ENCODE results near the gene WNK2. TPM values are rescaled to one million over a fixed set of nuclear protein-coding genes. Genes with fewer than 3 reads are reported as not detected.

The WNK2 gene
- total RNA-seq, 2 donors from 2014 or later, result 174 to 175 TPM

DNA sequence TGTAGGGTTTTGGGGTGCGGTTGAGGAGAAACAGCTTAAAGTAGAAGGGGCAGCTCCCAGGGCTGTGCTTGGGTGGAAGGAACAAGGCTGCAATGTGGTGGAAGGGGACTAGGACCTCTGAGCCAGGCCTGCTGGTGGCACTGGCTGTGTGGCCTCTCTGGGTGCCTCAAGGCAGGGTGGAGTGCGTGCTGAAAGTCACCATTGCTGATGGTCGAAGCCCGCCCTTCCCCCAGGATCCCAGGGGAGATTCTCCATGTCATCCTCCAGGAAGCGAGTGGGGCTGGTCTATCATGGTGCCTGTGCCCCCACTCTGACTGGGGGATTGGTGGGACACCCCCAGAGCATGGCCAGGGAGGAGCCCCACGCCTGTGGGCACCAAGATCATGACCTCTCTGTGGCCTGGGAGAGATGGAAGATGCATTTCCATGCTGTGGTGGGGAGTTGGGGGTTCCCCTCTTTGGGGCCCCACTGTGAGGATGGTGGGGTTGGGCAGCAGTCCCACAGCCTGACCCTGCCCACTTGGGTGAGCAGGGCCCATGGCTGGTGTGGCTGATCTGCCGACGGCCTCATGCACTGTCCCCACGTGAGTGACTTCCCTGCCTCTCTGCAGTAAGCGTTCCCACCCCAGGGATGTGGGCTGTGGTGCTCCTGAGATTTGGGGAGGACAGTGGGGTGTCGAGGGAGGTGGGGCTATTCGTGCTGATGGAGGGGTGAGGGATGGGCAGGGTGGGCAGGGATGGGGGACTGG is 25.8 kb downstream of the WNK2 start:
- ATAC-seq (no peak), DNase-seq (no peak)
- intact Hi-C loops (cut with DNase I), result no loop called here

DNA sequence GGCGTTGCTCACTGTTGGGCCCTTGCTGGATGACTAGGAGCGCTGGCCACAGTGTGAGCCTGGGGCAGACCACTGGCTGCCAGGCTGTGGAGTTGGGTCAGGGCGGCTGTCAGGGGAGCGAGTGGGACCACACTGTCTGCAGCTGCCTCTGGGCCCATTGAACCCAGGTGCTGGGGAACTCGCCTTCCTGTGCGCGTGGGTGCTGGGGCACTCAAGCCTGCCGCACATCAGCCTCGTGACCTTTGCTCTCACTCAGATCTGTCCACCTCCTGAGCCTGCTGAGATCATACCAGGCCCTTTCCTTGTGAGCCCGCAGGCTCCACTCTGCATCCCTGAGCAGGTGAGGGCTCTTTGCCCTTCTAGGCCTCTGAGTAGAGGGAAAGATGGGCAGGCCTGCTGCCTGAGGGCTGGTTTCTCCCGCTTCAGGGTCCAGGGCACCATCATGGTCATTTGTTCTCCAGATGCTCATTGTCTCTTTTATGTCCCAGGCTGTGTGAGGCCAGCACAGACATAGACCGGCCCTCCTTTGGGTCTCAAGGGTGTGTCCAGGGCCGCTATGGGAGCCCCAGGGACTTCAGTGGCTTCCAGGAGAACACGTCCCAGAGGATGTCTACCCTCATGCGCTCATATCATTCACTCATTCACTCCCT is 26.5 kb downstream of the WNK2 start:
- ATAC-seq (no peak), DNase-seq (no peak)
- intact Hi-C loops (cut with DNase I), result no loop called here

DNA sequence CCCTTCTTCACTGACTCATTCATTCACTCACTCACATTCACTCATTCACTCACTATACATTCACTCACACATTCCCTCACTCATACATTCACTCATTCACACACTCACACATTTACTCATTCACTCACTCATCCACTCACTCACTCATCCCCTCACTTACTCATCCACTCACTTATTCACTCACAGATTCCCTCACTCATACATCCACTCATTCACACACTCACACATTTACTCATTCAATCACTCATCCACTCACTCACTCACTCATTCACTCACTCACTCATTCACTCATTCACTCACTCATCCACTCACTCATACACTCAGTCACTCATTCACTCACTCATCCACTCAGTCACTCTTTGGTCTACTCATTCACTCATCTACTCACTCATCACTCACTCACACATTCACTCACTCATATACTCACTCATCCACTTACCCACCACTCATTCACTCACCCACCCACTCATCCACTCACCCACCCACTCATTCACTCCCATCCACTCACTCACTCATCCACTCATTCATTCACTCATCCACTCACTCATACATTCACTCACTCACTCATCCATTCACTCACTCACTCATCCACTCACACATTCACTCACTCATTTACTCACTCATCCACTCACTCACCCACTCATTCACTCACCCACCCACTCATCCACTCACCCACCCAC is 27.2 kb downstream of the WNK2 start:
- intact Hi-C loops (cut with DNase I), result no loop called here
- no peak for ATAC-seq
- no peak for DNase-seq

DNA sequence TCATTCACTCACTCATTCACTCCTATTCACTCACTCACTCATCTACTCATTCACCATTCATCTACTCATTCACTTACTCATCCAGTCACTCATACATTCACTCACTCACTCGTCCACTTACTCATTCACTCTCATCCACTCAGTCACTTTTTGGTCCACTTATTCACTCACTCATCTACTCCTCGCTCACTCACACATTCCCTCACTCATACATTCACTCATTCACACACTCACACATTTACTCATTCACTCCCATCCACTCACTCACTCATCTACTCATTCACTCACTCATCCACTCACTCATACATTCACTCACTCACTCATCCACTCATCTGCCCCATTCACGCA is 27.7 kb downstream of the WNK2 start:
- no peak for DNase-seq

DNA sequence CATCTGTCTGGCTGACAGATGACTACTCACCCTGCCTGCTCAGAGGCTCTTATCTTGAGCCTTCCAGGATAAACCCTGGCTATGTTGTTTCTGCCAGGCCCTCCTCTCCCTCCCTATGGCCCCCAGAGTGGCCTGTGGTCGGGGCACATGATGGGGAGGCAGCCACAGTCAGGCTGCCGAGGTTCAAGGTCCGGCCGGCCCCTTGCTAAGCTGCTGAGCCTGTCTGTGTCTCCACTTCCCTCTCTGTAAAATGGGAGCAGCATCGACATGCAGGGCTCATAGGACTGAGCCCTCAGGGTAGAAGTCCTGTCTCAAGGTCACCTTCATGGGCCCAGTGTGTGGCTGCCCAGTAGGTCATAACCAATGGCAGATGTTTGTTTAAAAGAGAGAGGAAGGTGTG is 28.5 kb downstream of the WNK2 start:
- intact Hi-C loops (cut with DNase I), result no loop called here
- DNase-seq, result no peak
- ATAC-seq, result no peak

More for the DNA sequence above, 27.7 kb downstream of the WNK2 start:
- intact Hi-C loops (cut with DNase I), result no loop called here
- ATAC-seq, result no peak

DNA sequence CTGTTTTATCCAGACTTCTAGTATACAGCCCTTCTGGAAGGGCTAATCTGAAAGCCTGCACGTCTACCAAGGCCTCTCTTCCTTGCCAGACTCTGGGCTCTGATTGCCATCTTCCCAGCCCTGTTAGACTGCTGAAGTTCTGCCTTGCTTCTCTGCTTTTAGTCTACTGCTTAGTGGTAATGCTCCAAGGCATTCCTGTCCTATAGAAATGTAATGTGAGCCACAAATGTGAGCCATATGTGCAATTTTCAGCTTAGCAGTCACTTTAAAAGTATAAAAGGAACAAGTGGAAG is 32.1 kb downstream of the WNK2 start:
- no peak for ATAC-seq
- no peak for DNase-seq
- intact Hi-C loops (cut with DNase I), result no loop called here

DNA sequence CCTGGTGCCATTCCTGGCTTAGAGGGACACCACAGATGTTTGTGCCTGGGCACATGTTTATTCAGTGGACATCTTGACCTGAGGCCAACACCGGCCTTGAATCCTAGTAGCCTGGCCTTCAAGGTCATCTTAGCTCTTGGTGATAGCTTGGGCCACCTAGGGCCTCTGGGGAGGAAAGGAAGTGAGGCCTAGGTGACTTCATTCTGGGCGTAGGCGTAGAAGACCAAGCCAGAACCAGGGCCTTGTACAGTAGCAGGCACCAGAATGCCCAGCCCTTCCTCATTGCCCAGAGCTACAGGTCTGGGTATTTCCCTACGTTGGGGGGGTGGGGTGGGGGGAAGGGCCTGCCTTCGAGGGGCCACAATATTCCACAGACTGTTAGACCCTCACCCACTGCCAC is 33.8 kb downstream of the WNK2 start:
- no peak for ATAC-seq
- intact Hi-C loops (cut with DNase I), result no loop called here
- peak; percentile 11 for DNase-seq

DNA sequence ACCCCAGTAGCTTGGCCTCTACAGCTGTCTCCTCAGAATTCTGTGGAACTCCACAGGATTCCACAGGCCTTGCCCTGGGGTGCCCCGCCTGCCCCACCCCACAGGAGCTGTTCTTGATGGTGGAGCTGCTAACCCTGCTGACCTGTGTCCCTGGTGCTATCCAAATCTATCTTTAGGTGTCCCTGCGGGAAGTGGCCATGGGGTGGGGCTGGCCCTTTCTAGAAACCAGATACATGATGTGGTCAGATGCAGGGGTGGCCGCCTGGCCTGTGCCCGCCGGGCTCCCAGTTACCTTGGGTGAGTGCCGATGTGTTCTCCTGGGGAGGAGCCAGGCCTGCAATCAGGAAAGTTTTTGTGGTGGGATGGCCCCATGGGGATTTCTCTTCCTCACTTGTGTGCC is 34.2 kb downstream of the WNK2 start:
- ATAC-seq (peak; percentile 72 to 74), DNase-seq (peak; percentile 64)
- intact Hi-C loops (cut with DNase I), result no loop called here

DNA sequence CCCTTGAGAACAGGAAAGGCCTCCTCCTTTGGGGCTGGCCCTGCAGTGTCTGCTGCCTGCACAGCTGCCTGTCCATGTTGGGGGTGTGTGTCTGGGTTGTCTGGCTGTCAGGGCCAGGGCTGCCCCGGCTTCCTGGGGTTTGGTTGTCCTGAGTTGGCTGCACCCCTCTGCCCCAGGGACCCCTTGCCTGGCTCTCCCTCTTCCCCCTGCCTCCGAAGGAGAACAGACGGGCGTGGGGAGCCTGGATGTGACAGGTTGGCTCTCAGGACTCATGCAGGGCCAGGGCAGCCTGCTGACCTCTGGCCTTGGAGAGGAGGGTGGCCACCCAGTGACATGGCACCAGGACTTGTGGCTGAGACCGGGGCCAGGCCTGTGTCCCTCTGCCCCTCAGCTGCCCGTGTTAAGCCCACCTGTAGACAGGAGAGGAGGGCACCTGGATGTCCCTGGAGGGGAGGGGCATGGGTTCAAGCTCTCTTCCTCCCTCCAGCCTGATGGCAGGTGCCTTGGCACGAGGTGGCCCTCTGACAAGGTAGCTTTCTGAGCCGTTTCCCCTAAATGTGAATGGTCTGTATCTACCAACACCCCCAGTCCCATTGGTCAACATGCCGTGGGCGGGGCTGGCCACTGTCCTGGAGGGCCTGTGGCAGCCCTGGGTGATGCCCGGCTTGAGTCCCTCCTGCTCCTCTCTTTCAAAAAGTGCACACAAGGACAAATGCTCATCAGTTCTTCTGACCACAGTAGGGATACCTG is 34.9 kb downstream of the WNK2 start:
- no peak for ATAC-seq
- DNase-seq, result peak; percentile 16

DNA sequence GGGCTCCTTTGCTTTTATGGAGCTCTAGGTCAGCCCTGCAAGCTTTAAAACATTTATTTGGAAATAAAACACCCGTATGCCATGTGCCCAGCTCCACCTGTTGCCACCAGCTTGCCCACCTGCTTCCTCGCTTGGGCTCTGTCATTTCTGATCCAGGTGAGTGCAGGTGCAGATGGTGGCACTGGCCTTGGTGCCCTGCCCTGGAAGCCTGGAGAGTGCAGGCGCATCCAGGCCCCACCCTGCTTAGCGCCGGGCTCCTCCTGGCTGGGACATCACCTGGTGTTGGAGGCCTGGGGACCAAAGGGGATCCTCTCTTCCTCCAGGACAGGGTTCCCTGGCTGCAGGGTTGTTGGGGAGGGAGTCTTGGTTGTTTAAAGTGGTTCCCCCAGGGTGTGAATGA is 35.8 kb downstream of the WNK2 start:
- ATAC-seq (no peak), DNase-seq (no peak)
- intact Hi-C loops (cut with DNase I), result no loop called here

More for the DNA sequence above, 34.9 kb downstream of the WNK2 start:
- intact Hi-C loops (cut with DNase I), result no loop called here

DNA sequence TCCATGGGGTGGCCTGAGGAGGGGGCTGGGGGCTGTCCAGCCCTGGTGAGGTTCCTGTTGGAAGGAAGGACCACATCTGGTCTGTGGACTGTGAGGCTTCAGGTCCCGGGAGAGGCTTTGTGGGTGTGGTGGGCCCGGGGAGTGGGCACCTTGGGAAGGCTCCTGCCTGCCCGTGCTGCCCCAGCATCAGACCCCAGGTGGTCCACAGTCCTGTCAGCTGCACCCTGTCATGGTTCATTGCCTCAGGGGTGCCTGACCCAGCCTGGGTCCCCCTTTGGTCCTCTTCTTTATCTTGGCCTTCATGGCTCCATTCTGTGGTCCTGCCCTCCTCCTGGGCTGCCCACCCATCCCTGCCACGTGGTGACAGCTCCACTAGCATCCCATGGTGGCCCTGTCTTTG is 36.7 kb downstream of the WNK2 start:
- intact Hi-C loops (cut with DNase I), result no loop called here
- no peak for DNase-seq
- no peak for ATAC-seq

DNA sequence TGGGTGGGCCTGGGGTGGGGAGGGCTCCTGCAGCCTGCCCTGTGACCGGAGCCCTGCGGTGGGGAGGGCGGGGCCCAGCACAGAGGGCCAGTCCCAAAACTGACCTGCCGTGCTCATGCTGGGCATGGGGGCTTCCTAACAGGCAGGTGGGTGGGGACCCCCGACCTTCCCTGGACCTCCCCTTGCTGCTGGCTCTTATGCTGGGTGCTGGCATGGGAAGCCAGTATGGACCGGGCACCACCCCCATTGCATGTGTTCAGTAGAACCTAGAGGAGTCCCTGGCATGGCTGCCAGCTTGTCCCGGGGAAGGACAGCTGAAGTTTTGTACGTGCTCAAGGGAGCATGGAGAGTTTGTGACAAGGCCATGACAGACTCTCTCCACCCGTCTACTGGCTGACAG is 37.1 kb downstream of the WNK2 start:
- ATAC-seq (no peak), DNase-seq (no peak)
- intact Hi-C loops (cut with DNase I), result no loop called here

DNA sequence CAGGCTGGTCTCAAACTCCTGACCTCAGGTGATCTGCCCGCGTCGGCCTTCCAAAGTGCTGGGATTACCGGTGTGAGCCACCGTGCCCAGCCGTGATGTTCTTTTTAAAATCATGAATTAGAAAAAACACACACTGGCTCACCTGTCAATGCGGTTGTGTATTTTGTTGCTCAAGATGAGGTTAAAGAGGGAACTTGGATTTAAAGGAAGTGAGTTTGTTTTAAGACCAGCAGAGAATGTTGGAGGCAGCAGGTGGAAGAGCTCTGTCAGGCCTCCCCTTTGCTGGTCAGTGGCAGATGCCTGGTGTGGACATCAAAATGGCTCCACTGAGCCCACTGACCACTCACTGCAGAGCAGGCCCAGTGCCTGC is 38.9 kb downstream of the WNK2 start:
- intact Hi-C loops (cut with DNase I), result no loop called here
- DNase-seq (no peak), ATAC-seq (no peak)

DNA sequence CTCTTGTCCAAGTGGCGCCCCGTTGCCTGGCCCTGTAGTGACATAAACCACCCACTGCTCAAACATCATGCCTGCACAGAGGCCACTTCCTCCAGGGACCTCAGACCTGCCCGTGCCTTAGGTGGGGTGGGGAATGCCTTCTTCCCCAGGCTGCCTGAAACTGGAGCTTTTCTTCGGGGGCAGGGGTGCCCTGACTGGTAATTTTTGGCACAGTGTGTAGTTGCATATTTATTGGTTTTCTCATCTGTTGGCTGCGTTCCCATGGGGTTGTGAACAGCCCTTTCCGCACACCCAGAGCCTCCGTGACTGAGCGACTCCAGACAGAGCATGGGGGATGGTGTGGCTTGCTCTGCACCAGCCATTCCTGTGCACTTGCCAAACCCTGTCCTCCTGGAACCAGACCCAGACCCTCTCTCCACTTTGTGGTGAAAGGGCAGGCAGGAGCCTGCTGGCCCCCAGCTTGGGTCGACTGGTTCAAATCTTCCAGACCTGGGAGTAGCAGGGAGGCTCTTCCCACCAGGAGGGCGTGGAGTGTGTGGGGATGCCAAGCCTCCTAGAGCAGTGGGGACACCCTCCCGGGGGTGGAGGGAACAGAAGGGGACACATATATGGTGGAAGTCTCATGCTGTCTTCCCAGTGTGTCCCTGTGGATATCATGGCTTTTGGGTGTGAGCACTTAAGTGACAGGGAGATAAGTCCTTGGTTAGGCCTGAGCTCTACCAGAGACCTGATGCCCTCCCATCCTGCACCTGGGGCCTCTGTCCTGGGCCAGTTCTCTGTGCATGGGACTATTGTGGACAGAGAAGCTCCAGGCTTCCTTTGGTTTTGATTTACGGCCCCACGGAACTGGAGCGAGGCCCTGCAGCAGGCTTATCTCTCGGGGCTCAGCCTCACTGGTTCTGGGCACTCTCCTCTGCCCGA is 39.6 kb downstream of the WNK2 start:
- ATAC-seq, result peak; percentile 74 to 82
- intact Hi-C loops (cut with DNase I), result no loop called here
- DNase-seq, result no peak

DNA sequence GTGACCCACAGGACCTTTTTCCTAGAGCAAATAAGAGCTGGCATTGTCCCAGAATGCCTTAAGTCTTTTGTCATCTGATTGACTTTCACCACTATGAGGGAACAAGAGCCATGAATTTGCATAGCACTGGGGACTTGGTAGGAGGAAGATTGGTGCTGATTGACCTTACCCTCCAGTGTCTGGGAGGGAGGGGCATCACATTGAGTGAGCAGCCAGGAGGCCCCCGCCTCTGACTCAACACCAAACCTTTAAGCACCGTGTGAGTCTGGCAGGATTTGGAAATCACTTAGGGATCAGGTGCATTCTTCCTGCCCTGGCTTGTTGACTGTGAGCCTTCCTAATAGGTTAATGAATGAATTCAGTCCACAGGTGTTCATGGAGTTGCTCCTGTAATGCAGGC is 40.7 kb downstream of the WNK2 start:
- intact Hi-C loops (cut with DNase I), result no loop called here
- ATAC-seq (peak in 1 of 2 donors; percentile 7), DNase-seq (no peak)

DNA sequence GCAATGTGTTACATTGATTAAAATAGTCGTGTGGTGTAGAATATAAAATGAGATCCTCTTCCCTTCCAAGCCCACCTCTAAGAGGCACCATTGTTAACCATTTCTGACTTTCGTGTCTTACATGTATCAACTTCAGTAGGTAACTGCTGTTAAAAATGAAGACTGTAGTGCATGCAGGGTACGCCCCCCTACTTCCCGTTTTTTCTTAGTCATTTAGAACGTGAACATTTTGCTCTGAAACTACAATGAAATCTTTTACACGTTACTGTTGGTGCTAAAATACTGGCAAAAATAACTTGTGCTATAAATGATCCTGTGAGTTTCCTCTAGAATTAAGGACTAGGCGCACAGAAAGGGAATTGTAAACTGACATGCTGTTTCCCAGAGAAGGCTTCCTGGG is 41.5 kb downstream of the WNK2 start:
- intact Hi-C loops (cut with DNase I), result no loop called here
- DNase-seq, result no peak
- no peak for ATAC-seq

DNA sequence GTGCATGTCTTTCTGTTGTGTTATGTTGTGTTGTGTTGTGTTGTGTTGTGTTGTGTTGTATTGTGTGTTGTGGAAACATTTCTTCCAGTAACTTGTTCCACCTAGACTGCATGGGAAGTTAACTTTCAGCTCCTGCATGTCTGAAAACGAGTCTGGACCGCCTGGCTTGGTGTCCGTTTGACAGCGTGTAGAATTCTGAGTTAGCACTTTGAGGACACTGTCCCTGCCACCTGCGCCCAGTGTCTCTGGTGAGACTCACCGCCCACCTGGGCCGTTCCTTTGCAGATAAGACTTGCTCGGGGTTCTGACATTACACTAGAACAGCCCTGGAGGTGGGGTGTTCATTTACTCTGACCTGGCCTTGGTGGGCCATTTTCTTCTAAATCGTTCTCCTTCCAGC is 42.0 kb downstream of the WNK2 start:
- ATAC-seq, result no peak
- intact Hi-C loops (cut with DNase I), result no loop called here
- no peak for DNase-seq

DNA sequence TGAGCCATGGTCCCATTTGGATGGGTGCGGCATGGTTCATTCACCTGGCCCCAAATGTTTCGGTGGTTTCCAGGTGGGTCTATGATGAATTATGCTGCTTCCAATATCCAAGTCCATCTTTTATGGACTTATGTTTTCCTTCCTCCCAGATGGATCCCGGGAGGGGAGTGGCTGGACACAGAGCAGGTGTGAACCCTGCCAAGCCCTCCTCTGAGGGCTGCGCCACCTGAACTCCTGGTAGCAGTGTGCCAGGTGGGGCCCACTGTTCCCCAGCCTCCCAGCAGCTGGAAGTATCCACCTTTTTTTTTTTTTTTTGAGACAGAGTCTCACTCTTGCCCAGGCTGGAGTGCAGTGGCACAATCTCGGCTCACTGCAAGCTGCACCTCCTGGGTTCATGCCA is 42.9 kb downstream of the WNK2 start:
- intact Hi-C loops (cut with DNase I), result no loop called here
- ATAC-seq, result no peak
- DNase-seq, result no peak

DNA sequence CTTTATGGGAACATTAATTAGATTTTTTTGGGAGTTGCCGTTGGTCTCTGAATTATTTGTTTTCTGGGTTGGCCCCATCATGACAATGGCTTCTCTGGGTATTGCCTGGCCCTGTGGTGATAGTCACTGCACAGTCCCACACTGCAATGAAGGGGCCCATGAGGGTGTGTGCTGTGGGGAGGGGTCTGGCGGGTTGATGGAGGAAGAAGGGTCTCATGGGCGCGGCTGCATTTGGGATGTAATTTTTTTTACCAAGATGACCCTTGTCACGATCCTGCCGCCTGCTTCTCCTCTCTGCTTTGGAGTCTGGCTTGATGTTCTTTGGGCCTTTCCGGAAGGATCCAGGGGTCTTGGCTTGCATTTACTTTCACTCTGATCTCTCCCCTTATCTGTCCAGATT is 44.1 kb downstream of the WNK2 start:
- no peak for DNase-seq
- intact Hi-C loops (cut with DNase I), result no loop called here
- ATAC-seq, result no peak

All from left cardiac atrium (tissue), 4 donors.